GM19438 (cell line): ENCODE data around the gene FBXO31.
A peak's percentile ranks its signal among the peaks of the same experiment; 100 is the strongest.
"Not testable (repeated sequence)": the region's sequence is repeated elsewhere in the genome, so short reads cannot be mapped to it uniquely, and the experiment has no call there.

ENCODE experiments used
- ATAC-seq: cut with Tn5 transposase; IDR thresholded peaks from one replicate; pipeline ENCODE4 v1.9.1; 2021; ENCODE audit warnings: low read depth; ENCODE audit not compliant: unreplicated experiment

The FBXO31 gene

DNA sequence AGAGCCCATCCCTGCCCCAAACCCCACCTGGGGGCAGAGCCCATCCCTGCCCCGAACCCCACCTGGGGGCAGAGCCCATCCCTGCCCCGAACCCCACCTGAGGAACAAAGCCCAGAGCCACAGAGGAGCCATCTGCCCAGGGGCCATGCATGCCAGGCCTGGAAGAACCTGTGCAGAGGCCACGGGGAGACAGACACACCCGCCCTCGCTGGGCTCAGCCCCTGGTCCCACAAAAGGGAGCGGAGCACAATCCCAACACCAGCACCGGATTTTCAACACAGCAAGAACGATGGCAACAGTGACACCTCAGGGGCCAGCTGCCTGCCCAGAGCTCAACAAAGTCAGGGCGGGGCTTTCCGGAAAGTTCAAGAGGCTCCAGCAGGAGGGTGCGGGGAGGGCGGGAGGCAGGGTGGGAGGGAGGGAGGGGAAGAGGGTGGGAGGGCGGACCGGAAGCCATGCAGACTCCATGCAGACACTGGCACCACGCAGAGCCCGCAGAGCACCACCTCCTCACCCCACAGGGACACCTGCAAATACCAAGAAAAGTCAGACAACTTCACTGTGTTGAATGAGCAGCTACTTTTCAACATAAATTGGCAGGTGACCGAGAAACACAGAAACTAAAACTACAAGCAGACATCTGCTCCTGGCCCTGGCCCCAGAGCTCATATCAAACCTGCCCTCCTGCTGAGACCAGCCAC, 38.5 kb downstream of the FBXO31 start:
- ATAC-seq, result peak; percentile 85

DNA sequence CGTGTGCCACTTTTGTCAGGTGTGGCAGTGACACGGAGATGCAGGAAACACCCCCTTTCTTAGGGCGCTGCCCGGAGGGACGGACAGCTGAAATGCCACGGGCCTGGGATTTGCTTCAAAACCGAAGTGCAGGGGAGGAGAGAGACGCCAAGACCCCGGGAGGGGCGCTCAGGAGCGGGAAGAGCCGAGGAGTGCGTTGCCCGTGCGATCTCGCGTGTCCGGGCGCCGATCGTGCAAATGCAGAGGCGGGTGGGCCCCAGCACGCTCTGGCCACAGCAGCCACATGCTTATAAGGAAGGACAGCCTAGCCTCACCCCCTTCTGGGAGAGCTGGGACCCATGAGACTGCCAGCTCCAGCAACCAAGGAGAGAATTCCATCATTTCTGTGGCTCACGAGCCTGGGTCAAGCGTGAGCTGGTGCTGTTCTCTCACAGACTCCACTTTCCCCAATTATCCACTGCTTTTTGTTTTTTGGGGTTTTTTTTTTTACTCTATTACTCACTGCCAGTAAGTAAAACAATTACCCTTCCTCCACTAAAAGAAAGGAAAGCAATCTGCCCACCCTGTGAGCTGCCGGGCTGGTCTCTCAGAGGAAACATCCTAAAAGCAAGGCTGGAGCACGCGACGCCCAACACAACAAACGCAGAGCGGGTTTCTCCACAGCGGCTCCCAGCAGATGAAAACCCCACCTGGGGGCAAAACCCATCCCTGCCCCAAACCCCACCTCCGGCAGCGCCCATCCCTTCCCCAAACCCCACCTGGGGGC, 39.2 kb downstream of the FBXO31 start:
- ATAC-seq, result no peak

DNA sequence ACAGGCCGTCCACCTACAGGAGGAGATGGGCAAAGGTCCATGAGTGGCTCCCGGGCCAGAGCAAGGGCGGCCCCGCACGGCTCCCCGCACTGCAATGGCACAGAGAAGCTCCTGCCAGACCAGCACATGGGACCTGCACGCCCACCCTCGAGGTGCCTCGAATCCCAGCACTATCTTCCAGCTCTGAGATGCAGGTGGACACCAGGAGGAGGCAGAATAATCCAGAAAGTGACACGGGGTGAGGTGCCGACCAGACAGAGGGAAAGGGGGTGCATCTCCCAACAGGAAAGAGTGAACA, 39.9 kb downstream of the FBXO31 start:
- no peak for ATAC-seq

DNA sequence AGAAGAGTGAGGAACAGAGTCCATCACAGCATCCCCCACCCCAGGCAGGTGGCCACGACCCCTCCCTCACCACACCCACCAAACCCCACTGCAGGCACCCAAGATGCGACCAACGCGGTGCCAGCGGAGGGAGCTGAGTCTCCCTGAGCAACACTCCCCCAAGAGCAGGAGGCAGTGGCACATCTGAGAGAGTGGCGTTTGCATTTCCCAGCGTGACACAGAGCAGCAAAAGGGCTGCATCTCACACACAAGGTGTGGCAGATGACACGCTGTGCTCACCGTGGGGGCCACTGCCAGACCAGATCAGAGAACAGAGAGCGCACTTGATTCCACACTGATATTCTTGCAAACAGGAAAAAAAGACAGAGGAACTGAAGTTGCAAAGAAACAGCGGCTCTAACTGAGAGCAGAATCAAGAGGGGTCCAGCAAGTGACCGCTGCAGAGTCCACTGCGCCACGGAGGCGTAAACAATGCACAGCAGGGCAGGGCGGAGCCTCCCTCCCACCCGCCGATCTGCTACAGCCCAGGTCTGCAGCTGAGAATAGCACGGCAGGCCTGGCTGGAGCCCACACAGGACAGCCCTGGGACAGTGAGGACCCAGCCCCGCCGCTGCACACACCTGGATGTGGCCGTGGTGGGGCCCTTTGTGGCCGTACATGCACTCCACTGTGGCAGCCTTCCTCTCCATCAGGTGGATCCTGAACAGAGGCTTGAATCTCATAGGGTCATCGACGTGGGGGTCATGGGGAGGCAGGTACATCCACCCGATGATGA, 40.4 kb downstream of the FBXO31 start:
- ATAC-seq, result no peak

DNA sequence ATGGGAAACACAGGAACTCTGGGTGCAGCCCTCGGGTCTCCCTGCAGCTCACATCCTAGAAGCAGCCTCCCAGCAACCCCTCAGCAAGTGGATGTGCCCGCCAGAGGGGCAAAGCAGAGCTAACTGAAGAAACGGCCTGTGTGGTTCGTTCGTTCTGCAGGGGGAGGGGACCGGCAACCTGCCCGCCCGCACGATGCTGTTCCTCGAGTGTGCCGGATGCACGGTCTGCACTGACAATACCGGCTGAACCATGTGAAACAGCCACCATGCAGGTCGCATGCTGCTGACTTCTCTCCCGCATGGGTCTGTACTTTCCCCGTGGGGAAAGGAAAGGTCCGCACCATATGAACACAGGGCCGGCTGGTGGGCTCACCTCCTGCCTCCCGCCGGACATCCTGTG, 41.1 kb downstream of the FBXO31 start:
- ATAC-seq, result no peak

DNA sequence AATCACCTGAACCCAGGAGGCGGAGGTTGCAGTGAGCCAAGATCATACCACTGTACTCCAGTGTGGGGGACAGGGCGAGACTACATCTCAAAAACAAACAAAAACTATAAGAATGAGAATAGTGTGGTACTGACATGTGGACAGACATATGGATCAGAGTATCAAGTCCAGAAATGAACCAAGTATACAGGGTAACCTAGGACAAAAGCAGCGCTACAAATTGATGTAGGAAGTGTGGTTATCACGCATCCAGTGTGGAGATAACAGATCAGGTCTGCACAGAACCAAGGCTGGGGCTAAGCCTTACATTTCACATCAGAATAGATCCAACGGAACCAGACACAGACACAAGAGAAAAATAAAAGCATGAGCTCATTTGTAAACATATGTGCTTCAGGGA, 43.4 kb downstream of the FBXO31 start:
- ATAC-seq, result no peak

DNA sequence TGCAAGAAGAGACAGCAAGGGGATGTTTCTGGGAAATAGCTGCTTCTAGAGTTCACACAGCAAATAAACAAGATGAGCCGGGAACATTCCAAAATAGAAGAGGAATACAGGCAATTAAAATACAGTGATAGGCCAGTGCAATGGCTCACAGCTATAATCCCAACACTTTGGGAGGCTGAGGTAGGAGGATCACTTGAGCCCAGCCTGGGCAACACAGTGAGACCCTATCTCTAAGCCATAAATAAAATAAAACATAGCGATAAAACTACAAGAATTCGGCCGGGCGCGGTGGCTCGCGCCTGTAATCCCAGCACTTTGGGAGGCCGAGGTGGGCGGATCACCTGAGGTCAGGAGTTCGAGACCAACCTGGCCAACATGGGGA, 43.9 kb downstream of the FBXO31 start:
- ATAC-seq, result not testable (repeated sequence)

DNA sequence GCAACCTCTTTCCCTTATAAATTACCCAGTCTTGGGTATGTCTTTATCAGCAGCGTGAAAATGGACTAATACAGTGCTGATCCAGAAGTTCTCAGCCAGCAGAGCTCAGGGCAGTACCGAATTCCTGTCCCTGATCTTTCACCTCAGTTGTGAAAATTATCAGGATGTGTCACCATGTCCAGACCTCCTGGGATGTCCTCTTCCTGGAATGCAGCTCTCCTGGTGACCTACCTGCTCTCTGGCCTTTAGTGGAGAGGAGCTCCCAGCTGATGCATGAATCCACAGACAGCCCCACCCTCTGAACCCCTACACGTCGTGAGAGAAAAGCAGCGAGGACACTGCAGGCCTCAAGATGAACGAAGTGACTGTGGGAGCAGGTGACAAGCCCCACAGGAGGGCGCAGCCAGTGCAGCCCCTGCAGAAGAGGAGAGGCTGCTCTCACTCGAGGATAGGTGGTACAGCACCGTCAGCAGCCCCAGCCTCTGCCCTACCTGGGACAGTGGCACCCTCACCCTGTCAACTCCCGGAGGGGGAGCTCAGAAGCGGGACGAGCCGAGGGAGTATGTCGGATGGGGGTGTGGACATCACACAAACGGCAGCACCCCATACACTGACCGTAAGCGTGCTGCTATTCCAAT, 44.4 kb downstream of the FBXO31 start:
- no peak for ATAC-seq

DNA sequence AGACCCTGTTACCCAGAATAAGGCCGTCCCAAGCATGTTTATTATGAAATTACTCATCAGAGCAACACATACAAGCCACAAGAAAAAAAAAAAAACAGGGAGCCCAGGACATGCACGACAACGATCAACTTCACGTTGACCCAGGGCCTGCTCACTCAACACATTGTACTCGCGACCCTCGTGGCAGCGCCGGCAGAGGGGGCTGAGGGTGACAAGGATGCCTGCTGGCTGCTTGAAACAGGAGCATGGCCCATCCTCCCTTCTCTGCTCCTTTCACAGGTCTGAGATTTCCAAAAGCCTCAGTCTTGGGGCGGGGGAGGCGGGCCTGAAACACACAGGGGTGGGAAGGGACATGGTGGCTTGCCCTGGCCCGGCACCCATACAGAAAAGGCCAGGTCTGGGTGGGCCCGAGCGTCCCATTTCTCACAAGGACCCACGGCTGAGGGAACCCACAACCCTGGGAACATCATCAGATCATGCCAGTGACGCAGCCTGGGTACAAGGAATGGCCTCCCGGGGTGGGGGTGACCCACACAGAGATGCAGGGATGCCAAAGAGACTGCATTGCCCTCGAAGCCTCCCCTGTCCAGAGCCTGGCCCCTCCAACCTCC, 45.3 kb downstream of the FBXO31 start:
- no peak for ATAC-seq

DNA sequence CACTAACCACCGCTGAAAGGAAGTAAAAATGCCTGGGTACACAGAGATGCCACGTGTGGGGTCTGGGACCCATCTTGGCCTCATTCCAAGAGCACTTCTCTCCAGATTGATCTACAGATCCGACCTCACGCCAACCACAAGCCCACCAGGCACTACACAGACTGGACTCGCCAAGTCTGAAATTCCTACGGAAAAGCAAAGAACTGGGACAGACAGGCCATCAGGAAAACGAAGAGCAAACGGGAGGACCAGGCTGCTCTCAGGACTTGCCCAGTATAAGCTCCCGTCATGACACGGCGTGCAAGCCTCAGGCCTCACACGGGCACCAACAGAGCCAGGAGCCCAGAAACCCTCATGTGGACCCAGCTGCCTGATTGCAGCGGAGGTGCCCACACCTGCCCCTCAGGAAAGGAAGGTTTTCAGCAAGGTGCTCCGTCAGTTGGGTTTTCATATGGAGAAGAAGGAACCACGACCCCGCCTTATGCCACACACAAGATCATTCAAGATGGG, 46.3 kb downstream of the FBXO31 start:
- ATAC-seq, result no peak

DNA sequence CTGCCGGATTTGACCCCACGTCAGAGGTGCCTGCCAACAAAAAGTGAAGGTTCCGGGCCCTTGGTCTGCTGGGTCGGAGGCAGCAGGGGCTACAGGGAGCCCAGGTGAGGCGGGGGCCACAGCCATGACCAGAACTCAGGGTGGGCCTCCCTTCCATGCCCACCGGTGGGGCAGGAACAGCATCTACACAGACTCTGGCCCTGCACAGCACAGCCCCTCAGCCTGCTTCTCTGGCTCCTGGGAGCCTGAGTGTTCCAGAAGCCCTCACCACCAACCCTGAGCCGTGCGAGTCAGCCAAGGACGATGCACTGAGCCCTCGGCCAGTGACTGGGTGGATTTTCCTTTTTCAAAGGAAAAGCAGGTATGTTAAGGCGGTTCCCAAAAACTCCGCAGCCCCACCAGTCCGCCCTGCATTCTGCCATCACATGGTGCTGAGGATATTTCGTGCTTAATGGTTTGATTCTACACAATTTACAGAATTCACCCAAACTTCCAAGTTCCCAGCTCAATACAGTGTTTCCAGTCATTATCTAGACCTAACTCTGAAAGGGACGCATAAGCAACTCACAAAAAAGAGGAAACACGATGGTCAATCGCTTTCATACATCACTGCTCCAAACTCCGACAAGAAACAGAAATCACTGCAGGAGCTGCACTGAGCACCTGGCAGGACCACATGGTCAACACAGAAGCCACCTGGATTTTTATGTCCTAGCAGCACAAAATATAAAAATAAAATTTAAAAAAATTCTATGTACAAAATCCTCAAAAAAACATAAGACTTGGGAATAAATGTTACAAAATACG, 46.9 kb downstream of the FBXO31 start:
- no peak for ATAC-seq

DNA sequence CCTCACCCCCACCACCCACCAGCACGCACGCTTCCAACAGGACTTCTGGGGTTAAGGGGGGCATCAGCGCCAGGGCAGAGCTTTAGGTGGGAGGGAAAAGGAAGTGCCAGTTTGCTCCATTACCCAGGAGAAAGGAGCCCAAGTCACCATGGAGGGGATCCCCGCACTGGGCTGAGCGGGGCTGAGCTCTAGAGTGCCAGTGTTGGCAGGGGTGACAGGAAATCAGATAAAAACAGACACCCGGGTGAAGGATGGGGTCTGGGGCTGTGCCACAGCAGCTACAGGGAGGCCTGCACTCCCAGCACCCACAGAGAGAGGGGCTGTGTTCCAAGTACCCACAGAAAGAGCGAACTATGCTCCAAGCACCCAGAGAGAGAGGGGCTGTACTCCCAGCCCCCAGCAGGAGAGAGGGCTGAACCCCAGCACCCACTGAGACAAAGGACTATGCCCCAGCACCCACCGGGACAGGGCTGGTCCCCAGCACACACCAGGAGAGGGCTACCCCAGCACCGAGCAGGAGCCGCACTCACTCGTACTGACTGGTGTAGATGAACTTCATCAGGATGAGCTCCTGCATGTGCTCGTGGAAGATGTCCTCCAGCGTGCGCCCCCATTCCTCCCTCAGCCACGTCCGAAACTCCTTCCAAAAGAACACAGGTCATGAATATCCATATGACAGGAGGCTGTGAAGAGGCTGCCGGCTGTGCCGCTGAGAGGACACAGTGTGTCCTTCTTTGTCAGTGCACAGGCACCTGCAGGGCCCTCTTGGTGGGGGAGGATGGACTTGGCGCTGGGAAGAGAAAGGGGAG, 47.7 kb downstream of the FBXO31 start:
- ATAC-seq, result no peak

DNA sequence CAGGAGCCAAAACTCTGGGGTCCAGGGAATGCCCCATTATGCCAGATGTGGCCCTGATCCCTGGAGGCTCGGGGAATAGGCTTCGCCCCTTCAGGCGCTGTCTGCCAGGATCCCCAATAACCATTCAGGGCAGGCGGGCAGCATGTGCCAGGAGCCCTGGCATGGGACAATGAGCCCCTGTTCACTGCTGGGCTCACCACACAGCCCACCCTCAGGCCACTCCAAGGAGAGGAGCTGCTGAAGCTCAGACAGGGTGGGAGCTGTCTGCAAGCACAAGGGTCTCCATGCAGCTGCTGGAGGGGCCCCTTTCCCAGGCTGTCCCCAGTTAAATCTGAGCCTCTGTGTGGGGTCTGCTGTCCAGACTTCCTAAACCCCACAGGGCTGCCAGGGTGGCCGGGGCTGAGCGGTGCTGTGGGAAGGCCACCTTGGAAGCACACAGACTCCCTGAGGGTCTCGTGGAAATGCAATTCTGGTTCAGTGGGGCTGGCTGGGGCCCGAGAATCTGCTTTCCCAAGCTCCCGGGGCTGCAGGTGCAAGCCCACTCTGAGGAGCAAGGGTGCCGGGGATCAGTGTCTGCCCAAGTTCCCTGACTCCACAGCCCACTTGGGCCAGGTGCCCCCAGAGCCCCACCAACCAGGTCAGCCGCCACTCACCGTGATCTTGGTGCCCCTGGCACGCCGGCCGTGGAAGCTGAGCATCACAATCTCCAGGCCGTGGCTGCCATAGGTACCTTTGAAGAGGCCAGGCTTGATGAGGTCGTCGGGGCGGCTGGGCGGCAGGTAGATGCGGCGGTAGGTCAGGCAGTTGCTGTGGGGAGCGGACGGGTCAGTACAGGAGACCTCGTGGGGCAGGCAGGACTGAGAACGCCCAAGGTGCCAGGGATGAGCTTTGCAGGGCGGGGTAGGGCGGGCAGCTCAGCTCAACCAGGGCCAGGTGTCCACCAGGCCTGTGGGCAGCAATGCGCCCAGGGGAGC, 48.6 kb downstream of the FBXO31 start:
- no peak for ATAC-seq

DNA sequence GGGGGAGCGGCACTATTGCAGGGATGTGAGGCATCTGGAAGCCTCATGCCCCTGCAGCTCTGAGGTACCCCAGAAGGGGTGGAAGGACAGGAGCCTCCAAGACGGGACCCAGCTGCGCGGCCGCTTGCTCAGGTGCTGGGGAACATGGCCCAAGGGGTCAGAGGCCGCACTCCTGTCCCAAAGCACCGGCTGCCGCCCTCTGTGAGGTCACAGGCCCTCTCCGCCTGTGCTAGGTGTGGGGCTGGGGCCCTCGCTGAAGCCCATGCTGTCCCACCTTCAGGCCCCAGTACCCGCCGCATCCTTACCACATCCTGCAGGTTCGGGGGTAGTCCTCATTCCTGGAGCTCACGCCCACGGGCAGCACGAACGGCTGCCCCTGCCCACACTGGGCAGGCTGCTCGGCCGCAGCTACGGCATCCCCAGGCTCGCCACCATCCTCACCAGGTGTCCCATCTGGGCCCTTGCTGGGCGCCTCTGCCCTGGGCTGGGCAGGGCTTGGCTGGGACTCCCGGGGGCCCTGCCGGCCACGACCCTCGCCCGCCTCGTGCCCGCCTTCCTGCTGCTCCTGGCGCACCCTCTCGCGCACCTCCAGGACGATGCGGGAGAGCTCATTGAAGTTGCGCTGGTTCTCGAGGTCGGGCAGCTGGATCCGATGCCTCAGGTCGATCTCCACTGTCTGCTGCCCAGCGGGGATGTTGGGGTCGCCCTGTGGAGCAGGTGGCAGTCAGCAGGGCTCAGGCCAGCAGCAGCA, 49.8 kb downstream of the FBXO31 start:
- ATAC-seq, result no peak

DNA sequence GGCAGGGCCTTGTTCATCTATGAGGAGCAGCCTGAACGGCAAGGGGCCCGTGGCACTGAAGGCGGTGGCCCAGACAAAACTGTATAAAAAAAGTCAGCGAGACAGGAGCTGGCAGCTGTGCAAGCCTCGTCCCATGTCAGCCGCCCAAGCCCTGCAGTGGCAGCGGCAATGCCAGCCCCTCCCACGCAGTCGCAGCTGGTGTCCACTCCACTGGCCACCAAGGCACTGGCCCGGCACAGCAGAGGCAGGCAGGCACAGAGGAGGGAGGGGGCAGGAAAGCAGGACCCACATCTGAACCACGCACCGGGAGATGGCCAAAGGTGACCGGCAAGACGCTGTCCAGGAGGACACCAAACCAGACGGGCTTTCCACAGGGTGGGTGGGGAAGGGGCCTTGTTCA, 50.5 kb downstream of the FBXO31 start:
- ATAC-seq, result no peak

DNA sequence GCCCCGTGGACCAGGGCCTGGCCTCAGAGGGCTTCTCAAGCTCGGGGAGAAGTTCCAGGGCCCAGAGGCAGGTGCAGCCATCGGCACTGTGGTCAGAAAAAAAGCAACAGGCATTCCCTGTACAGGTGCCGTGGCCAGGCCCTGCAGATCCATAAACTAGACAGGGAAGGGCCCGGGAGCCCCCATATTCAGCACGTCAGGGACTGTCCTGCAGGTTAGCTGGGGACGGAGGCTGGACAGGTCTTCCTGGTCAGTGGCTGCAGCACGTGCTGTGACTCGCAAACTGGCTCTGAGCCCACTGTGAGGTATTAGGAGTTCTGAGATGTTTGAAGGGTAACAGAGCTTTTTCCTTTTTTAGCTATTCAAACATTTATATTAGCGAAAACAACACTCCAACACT, 51.4 kb downstream of the FBXO31 start:
- ATAC-seq, result no peak

DNA sequence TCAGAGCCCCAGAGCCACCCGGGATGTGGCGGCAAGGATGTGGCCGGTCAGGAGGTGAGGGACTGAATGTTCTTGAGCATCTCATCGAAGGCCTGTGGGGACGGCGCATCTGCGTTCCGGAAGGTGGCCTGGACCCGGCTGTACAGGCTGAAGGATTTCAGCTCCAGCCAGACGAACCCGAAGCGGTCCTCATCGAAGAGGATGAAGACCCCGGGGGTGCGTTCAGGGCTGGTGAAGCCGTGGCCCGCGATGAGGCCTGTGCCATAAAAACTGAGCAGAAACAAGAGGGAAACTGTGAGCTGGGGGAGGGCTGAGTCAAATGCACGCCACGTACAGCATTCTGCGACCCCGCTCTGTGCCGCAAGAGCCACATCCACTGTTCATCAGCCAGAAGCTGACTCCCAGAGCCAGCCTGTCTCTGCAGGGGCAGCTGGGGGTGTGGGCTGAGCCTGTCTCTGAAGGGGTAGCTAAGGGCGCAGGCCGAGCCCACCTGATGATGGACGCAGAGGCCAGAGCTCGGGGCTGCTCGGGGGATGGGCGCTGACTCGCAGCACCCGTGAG, 52.3 kb downstream of the FBXO31 start:
- ATAC-seq, result no peak
